HL-60 (cell line): ENCODE data around the gene CNTNAP2.

Experiments
- POLR2AphosphoS5 ChIP-seq: IDR thresholded peaks from 2 replicates; pipeline ENCODE4 v1.6.1; 2012; ENCODE audit warnings: low read depth
- REST ChIP-seq: IDR thresholded peaks from 2 replicates; pipeline ENCODE4 v1.6.1; 2012; ENCODE audit warnings: low read depth; ENCODE audit not compliant: insufficient replicate concordance

GRCh38 chr7:147492606-147493005, 1376.0 kb downstream of the CNTNAP2 start:
- no peak for TF ChIP-seq POLR2AphosphoS5
- no peak for TF ChIP-seq REST
